IPS DF 6.9 (cell line): ENCODE measurements around the gene EYA2.

Source experiments
- DNase-seq: peaks from one replicate; pipeline ENCODE4 v3.0.0-alpha.2; 2013; ENCODE audit warnings: low read depth, low spot score
- H3K27ac ChIP-seq: one replicate; pipeline ENCODE4 v1.5.1; 2013; ENCODE audit warnings: low read length, control low read depth
- H3K27me3 ChIP-seq: 2 replicates; pipeline ENCODE4 v1.6.1; 2013; ENCODE audit warnings: mild to moderate bottlenecking, low read length; ENCODE audit not compliant: control insufficient read depth, insufficient read depth
- H3K36me3 ChIP-seq: 2 replicates; pipeline ENCODE4 v1.6.1; 2013; ENCODE audit warnings: low read length; ENCODE audit not compliant: control insufficient read depth, insufficient read depth
- H3K4me1 ChIP-seq: 2 replicates; pipeline ENCODE4 v1.6.1; 2013; ENCODE audit warnings: low read length; ENCODE audit not compliant: control insufficient read depth, insufficient read depth
- H3K4me3 ChIP-seq: 2 replicates; pipeline ENCODE4 v1.5.1; 2013; ENCODE audit warnings: mild to moderate bottlenecking, low read length
- H3K9me3 ChIP-seq: 2 replicates; pipeline ENCODE4 v1.6.1; 2013; ENCODE audit warnings: low read length, inconsistent platforms; ENCODE audit not compliant: control insufficient read depth, insufficient read depth
- WGBS: extraction: QIAGEN DNeasy Blood & Tissue Kit; methylation state at CpG from one replicate; pipeline ENCODE4 v1.1.7; 2013; ENCODE audit warnings: mixed read lengths, missing lambda C conversion rate; ENCODE audit not compliant: insufficient read length, insufficient coverage; 5-methylcytosine and 5-hydroxymethylcytosine counted together

EYA2 gene

GRCh38 chr20:47032933-47033578, 138.4 kb downstream of the EYA2 start:
- Histone ChIP-seq H3K9me3 (no peaks in the 10 kb centered on the region), H3K27me3 (no peaks in the 10 kb centered on the region), H3K27ac (no peak overlapping the region), H3K4me1 (no peaks in the 10 kb centered on the region), H3K4me3 (no peak overlapping the region), H3K36me3 (no peaks in the 10 kb centered on the region)
- no peak for DNase-seq
- no CpG with 5 or more reads among the region's 8 CpGs for WGBS

GRCh38 chr20:47033665-47034064, 139.0 kb downstream of the EYA2 start:
- no peaks in the 10 kb centered on the region for H3K9me3 ChIP-seq
- no peaks in the 10 kb centered on the region for H3K27me3 ChIP-seq
- H3K4me3 ChIP-seq, result no peak overlapping the region
- DNase-seq, result no peak
- no peaks in the 10 kb centered on the region for H3K36me3 ChIP-seq
- no peaks in the 10 kb centered on the region for H3K4me1 ChIP-seq
- H3K27ac ChIP-seq, result no peak overlapping the region

GRCh38 chr20:47035026-47035590, 140.5 kb downstream of the EYA2 start:
- H3K4me1 ChIP-seq, result no peaks in the 10 kb centered on the region
- H3K27ac ChIP-seq, result no peak overlapping the region
- WGBS, result no CpG with 5 or more reads among the region's 10 CpGs
- no peak overlapping the region for H3K4me3 ChIP-seq
- H3K27me3 ChIP-seq, result no peaks in the 10 kb centered on the region
- no peaks in the 10 kb centered on the region for H3K9me3 ChIP-seq
- no peak for DNase-seq
- no peaks in the 10 kb centered on the region for H3K36me3 ChIP-seq

GRCh38 chr20:47036091-47036870, 141.6 kb downstream of the EYA2 start:
- Histone ChIP-seq H3K36me3 (no peaks in the 10 kb centered on the region), H3K27ac (no peak overlapping the region), H3K4me1 (no peaks in the 10 kb centered on the region), H3K4me3 (no peak overlapping the region), H3K27me3 (no peaks in the 10 kb centered on the region), H3K9me3 (no peaks in the 10 kb centered on the region)
- no CpG with 5 or more reads among the region's 12 CpGs for whole genome bisulfite sequencing
- DNase-seq, result no peak

GRCh38 chr20:47038566-47039560, 144.2 kb downstream of the EYA2 start:
- Histone ChIP-seq H3K27ac (no peak overlapping the region), H3K9me3 (no peaks in the 10 kb centered on the region), H3K36me3 (no peaks in the 10 kb centered on the region), H3K27me3 (no peaks in the 10 kb centered on the region), H3K4me3 (no peak overlapping the region), H3K4me1 (no peaks in the 10 kb centered on the region)
- no peak for DNase-seq
- no CpG with 5 or more reads among the region's 18 CpGs for WGBS

- no CpG with 5 or more reads among the region's 5 CpGs for WGBS
- H3K36me3 ChIP-seq, result no peaks in the 10 kb centered on the region
- DNase-seq, result no peak
- no peak overlapping the region for H3K4me3 ChIP-seq
- no peaks in the 10 kb centered on the region for H3K27me3 ChIP-seq
- no peak overlapping the region for H3K27ac ChIP-seq
- H3K4me1 ChIP-seq, result no peaks in the 10 kb centered on the region
- H3K9me3 ChIP-seq, result no peaks in the 10 kb centered on the region
Measured at GRCh38 chr20:47040506-47041125, 146.0 kb downstream of the EYA2 start.

GRCh38 chr20:47041396-47041899, 146.8 kb downstream of the EYA2 start:
- Histone ChIP-seq H3K4me3 (no peak overlapping the region), H3K4me1 (no peaks in the 10 kb centered on the region), H3K9me3 (no peaks in the 10 kb centered on the region), H3K27ac (no peak overlapping the region), H3K36me3 (no peaks in the 10 kb centered on the region), H3K27me3 (no peaks in the 10 kb centered on the region)
- no CpG with 5 or more reads among the region's 4 CpGs for WGBS
- DNase-seq, result no peak

GRCh38 chr20:47042464-47042863, 147.8 kb downstream of the EYA2 start:
- no peaks in the 10 kb centered on the region for H3K4me1 ChIP-seq
- no CpG with 5 or more reads among the region's 6 CpGs for WGBS
- no peak overlapping the region for H3K4me3 ChIP-seq
- no peak for DNase-seq
- no peaks in the 10 kb centered on the region for H3K36me3 ChIP-seq
- H3K9me3 ChIP-seq, result no peaks in the 10 kb centered on the region
- no peaks in the 10 kb centered on the region for H3K27me3 ChIP-seq
- no peak overlapping the region for H3K27ac ChIP-seq

- WGBS, result no CpG with 5 or more reads among the region's 2 CpGs
- no peak for DNase-seq
- H3K4me1 ChIP-seq, result no peaks in the 10 kb centered on the region
- H3K9me3 ChIP-seq, result no peaks in the 10 kb centered on the region
- H3K4me3 ChIP-seq, result no peak overlapping the region
- H3K27ac ChIP-seq, result no peak overlapping the region
- no peaks in the 10 kb centered on the region for H3K27me3 ChIP-seq
- H3K36me3 ChIP-seq, result no peaks in the 10 kb centered on the region
Measured at GRCh38 chr20:47043086-47043485, 148.4 kb downstream of the EYA2 start.
